GM19328 (cell line): ENCODE measurements around the gene CCL25.

Experiments used
- ATAC-seq: cut with Tn5 transposase; IDR thresholded peaks from one replicate; pipeline ENCODE4 v1.9.1; 2021; ENCODE audit warnings: mild to moderate bottlenecking, moderate library complexity; ENCODE audit not compliant: unreplicated experiment

The CCL25 gene

DNA sequence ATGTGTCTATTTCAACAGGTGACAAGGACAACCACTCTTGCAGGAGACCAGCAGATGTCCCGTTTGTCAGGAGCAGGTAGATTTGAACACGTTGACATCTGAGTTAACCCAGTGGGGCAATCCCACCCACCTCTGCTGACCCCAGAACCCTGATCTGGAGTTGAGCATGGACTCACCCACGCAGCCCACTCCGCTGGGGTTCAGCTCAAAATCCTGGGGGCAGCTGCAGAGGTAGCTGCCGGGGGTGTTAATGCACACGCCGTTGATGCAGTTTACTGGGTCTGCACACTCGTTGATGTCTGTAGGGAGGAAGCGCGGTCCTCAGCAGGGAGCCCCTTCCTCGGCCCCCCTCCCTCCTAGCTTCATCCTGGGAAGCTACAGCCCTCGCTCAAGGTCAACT is 56.9 kb downstream of the CCL25 start:
- ATAC-seq = no peak

DNA sequence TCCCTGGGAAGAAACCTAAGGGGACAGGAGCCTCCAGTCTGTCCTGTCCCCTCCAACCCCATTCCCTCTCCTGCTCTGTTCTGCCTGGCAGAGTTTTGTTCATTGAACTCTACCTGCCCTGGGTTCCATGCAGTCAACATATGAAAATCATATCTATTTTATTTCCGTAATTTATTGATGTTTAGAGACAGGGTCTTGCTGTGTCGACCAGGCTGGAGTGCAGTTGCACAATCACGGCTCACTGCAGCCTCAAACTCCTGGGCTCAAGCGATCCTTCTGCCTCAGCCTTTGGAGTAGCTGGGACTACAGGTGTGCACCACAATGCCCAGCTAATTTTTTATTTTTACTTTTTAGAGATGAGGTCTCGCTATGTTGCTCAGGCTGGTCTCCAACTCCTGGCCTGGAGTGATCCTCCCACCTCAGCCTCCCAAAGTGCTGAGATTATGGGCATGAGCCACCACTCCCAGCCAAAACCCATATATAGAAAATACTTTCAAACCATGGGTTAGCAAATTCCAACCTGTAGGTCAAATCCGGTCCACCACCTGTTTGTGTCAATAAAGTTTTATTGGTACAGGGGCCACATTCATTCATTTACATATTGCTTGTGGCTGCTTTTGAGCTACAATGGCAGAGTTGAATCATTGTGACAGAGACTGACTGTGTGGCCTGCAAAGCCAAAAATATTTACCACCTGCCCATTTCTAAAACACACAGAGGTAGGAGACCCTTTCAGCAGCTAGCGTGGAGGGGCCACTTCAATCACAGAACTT is 57.5 kb downstream of the CCL25 start:
- ATAC-seq = no peak

DNA sequence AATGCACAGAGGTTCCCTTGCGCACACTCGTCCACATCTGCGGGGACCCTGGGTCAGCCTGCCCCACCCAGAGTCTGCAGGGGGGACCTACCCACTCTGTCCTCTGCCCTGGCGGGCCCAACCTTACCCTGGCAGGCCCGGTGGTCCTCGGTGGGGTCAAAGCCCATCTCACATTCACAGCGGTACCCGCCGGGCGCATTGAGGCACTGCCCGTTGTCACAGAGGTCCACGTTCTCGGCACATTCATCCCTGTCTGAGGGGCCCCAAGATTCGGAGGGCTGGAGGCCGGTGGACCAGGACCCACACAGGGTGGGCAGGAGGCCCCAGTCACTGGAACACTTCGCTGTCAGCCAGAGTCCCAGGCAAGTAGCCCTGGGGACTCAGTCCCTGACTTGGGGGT is 58.4 kb downstream of the CCL25 start:
- ATAC-seq = no peak

DNA sequence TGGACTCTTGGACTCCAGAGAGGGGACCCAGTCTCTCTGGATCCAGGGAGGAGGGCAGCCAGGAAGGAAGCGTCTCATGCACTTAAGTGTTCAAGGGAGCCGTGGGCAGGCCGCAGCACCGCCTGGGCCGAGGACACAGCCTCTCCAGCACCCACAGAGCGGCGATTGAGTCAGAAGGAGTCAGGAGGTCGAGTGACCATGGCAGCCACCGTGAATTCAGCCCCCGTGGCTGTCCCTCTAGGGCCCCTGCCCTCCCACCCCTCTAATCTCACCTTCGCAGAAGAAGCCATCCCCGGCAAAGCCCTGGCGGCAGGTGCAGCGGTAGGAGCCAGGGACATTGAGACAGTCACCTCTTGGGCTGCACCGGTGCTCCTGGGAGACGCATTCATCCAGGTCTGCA is 58.8 kb downstream of the CCL25 start:
- ATAC-seq = no peak
